ENCODE data around the gene MAB21L4.

DNA sequence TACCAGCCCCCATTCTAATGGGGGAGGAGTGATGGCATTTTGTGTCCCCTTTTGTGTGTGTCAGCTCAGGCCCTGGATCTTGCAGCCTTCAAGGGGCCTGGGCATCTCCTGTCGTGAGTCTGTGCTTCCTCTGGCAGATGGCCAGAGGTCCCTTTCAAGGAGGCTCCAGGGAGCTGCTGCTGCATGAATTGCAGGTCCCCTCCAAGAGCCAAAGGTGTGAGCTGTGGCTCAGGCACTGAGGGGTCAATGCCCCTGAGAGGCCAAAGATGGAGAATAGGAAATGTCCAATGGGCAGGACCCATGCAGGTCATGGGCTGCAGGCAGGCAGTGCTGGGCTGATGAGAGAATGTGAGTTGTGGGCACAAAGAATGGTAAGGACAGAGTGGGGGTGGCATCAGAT lies 10.4 kb downstream of the MAB21L4 start:
- TF ChIP-seq, protein P1, sequence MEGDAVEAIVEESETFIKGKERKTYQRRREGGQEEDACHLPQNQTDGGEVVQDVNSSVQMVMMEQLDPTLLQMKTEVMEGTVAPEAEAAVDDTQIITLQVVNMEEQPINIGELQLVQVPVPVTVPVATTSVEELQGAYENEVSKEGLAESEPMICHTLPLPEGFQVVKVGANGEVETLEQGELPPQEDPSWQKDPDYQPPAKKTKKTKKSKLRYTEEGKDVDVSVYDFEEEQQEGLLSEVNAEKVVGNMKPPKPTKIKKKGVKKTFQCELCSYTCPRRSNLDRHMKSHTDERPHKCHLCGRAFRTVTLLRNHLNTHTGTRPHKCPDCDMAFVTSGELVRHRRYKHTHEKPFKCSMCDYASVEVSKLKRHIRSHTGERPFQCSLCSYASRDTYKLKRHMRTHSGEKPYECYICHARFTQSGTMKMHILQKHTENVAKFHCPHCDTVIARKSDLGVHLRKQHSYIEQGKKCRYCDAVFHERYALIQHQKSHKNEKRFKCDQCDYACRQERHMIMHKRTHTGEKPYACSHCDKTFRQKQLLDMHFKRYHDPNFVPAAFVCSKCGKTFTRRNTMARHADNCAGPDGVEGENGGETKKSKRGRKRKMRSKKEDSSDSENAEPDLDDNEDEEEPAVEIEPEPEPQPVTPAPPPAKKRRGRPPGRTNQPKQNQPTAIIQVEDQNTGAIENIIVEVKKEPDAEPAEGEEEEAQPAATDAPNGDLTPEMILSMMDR (IDR thresholded peaks at IDR 0.05; ENCODE audit: insufficient read depth, low read depth, low read length): no peak
- TF ChIP-seq EZH2 (IDR thresholded peaks at IDR 0.05; ENCODE audit: insufficient read depth, low read length): no peak
